Measurements from ENCODE around the gene RAPGEF5.

DNA sequence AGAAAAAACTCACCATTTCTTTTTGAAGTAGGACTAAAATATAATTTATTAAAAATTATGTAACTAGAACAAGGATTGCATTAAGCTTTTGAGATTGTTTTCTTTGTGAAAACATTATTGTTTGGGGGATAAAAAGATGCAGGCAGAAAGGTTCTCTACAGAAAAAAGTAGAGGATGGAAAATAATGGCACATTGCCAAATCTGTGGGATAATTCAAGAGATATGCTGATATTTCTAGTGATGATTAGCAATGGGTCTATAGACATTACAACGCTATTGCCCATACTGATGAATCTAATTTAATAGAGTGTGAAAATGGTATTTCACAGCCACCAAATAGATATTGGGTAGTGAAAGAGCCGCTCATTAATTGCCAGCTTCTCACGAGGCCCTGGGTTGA lies 204.3 kb downstream of the RAPGEF5 start:
- TF ChIP-seq POLR2A (IDR thresholded peaks at IDR 0.05; ENCODE audit: low read length) (no peak), GATA1 (IDR thresholded peaks at IDR 0.05; ENCODE audit: low read depth, low read length) (no peak)

All from erythroblast (primary cell).